HepG2 (cell line): ENCODE results near the gene NGDN.

Experiments
- ATF2 ChIP-seq: sonication (generic); formaldehyde crosslinking; IDR thresholded peaks from 2 replicates; pipeline ENCODE4 v1.4.0; 2020; ENCODE audit warnings: missing genetic modification reagents
- CEBPB ChIP-seq: IDR thresholded peaks from 2 replicates; pipeline ENCODE4 v1.6.1; 2011; ENCODE audit warnings: low read depth, low read length, improper control_type of control experiment, borderline replicate concordance
- CTCF ChIP-seq: sonication (generic); formaldehyde crosslinking; IDR thresholded peaks from 2 replicates; pipeline ENCODE4 v1.5.0; 2020; ENCODE audit warnings: mild to moderate bottlenecking, missing genetic modification reagents, moderate library complexity
- ELK4 ChIP-seq: sonication (generic); formaldehyde crosslinking; IDR thresholded peaks from 2 replicates; pipeline ENCODE4 v1.9.0; 2021; ENCODE audit warnings: missing genetic modification reagents, borderline replicate concordance
- IRF9 ChIP-seq: sonication (generic); formaldehyde crosslinking; IDR thresholded peaks from 2 replicates; pipeline ENCODE4 v1.8.0; 2022; ENCODE audit warnings: missing genetic modification reagents, mild to moderate bottlenecking, borderline replicate concordance
- MAFK ChIP-seq, 2 experiments: IDR thresholded peaks in 1 of 2; conservative IDR thresholded peaks in 1 of 2; 2 replicates each; pipeline ENCODE4 v1.6.1; 2011; ENCODE audit warnings: improper control_type of control experiment in 2 of 2, low read length in 2 of 2
- RBFOX2 ChIP-seq: fragments of 200-400 bp; formaldehyde crosslinking; IDR thresholded peaks from 2 replicates; pipeline ENCODE4 v1.6.1; 2017; ENCODE audit warnings: low read depth, mild to moderate bottlenecking, low read length
- ZFP91 ChIP-seq: sonication (generic); formaldehyde crosslinking; IDR thresholded peaks from 2 replicates; pipeline ENCODE4 v1.9.0; 2022; ENCODE audit warnings: missing genetic modification reagents, mild to moderate bottlenecking, borderline replicate concordance
- ZNF274 ChIP-seq: sonication (generic); formaldehyde crosslinking; IDR thresholded peaks from 2 replicates; pipeline ENCODE4 v1.5.1; 2020; ENCODE audit warnings: mild to moderate bottlenecking, missing genetic modification reagents

- no peak for TF ChIP-seq IRF9 (CRISPR knock-in tag)
- no peak for TF ChIP-seq ZFP91 (CRISPR knock-in tag)
- TF ChIP-seq MAFK (conservative IDR thresholded peaks at IDR 0.05 in 1 of 2, IDR thresholded peaks at IDR 0.05 in 1 of 2; ENCODE audit: low read length in 2 of 2): no peak
- TF ChIP-seq ZNF274 (CRISPR knock-in tag): no peak
- TF ChIP-seq ELK4 (CRISPR knock-in tag): no peak
- no peak for TF ChIP-seq RBFOX2
- TF ChIP-seq ATF2 (CRISPR knock-in tag): no peak
- no peak for TF ChIP-seq CTCF (CRISPR knock-in tag)
- no peak for TF ChIP-seq CEBPB
Observed at GRCh38 chr14:23432946-23433345, 36.6 kb upstream of the NGDN start.
